Glomerular endothelial cell (primary cell): ENCODE results near the gene PLEKHM3. TPM values are rescaled to one million over a fixed set of nuclear protein-coding genes. Genes with fewer than 3 reads are reported as not detected.

Experiments
- DNase-seq: peaks from one replicate; pipeline ENCODE4 v3.0.0-alpha.2; 2011; ENCODE audit warnings: low read depth, low spot score; ENCODE audit errors: extremely low read depth
- total RNA-seq: library from RNA; depleted of rRNA; stranded (reverse); fragments of >200 nt; gene quantifications from 2 replicates; pipeline ENCODE4 v1.2.3, GENCODE V29; 2015

PLEKHM3 gene
- total RNA-seq, 1 donor from 2014 or later, result 7.8 TPM

GRCh38 chr2:207995887-207996286 is 29.4 kb downstream of the PLEKHM3 start:
- DNase-seq, result no peak

DNA sequence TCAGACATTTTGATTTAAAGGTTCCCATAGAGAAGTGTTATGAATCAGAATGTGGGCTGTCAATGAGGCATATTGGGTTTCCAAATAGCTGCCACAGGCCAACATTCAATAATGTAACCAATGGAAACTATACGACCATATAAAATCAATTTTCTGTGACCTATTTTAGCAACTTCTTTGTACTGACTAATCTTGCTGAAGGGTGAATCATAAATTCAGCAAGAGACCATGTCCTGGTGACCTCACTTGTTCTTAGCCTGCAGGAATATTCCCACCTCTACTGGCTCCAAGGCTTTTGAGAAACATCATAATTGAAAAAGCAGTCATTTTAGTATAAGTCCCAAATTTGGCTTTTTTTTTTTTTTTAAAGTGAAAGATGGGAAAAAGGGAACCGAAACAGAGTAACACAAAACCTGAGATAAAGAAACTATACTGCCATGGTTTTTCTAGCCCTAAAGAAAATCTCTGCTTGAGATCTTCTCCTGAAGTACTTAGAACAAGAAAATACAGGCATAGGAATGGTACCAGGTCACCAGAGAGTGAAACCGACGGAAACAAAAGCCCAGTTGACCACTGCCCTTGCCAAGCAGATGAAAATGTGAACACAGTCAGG is 32.1 kb downstream of the PLEKHM3 start:
- DNase-seq, result no peak

GRCh38 chr2:207991944-207992343 is 33.4 kb downstream of the PLEKHM3 start:
- no peak for DNase-seq

- DNase-seq, result no peak
Measured at GRCh38 chr2:207990784-207991183, 34.5 kb downstream of the PLEKHM3 start.

DNA sequence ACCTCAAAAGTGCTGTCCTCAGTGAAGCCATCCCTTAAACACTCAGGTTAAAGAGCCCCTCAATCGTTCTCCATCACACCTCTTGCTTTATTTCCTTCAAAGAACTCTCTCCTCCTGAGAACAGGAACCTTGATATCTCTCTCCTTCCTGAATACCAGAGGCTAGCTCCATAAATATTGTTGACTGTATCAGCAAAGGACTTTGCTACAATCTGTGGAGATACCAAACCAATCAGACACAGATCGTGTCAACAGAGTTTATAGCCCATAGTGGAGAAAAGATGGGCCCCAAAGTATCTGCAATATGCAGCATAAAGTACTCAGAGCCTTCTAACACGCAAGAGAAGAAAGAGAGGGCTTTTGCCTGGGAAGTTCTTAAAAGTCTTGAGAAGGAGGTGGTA is 36.4 kb downstream of the PLEKHM3 start:
- DNase-seq, result no peak

GRCh38 chr2:207987025-207987716 is 38.2 kb downstream of the PLEKHM3 start:
- DNase-seq, result no peak

DNA sequence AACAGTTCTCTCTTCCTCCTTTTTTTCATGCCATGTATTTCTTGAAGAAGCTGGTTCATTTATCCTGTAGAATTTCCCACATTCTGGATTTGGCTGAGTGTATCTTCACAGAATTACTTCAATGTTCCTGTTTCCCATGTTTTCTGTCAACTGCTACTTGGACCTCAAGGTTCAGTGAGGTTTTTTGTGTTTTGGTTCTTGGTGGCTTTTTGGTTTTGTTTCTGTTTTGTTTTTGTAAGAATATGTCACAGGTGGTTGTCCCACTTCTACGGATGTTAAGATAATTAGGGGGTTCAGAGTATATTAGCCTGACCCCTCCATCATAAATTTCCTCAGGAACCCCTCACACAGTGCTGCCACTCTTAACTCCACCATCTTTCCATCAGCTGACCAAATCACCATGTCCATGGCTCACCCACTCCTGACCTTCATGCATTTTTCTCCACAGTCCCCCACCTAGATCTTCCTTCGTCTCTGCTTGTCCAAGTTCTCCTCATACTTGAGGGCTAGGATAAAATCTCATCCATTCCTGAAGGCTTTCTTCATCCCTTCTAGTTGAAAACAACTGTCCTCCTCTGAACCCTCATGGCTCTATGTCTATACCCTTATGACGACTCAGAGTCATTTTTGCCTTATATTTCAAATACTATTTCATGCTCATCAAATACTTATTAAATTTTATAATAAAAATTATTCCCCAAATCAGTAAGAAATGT is 40.4 kb downstream of the PLEKHM3 start:
- DNase-seq, result no peak

- DNase-seq, result no peak
Measured at GRCh38 chr2:207983641-207984042, 41.7 kb downstream of the PLEKHM3 start.

DNA sequence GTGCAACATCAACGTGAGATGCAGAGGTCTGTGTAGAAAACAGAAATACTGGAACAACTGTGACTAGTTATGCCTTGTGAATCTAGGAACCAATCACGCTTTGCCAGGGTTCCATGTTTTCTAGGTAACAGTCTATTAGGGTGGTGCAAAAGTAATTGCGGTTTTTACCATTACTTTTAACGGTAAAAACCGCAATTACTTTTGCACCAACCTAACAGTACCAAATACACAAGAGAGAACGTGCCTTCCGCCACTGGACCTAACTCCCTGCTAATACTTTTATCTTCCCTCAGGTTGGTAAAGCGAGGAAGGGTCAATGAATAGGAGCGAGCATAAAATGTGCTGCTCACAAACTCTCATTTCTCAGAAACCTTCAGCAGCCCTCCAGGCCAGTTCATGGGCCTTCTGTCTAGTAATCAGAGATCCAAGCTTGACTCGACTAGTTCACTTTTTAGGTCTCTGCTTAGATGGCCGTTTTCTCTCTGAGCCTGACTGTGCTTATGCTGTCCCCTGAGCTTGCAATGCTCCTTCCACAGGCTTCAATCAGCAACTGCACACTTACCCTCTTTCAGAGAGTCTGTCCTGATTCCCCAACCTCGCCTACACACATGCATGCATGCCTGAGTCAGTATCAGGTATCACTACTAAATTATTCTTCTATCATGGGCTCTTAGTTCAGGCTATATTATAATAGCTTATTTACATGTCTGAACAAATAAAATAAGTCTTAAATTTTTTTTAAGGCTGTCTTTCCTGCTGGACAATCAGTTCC is 47.0 kb downstream of the PLEKHM3 start:
- no peak for DNase-seq

DNA sequence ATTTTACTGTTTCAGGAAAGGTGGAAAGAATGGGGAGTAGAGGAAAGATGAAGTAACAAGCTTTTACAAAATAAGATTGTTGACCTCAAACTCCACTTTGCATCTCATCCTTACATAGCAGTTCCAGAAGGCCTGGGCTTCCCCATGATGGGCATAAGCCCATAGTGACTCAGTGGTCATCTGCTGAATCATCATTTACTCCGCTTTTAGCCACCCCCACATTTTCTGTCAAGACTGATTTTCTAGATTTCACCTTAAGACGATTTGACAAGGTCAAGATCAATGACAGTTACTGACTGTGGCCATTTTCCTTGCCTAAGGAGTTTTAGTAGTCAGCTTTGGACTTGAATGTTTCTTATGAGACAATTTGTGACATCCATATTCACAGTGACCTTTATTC is 49.4 kb downstream of the PLEKHM3 start:
- no peak for DNase-seq

- no peak for DNase-seq
Measured at GRCh38 chr2:207974216-207974605, 51.1 kb downstream of the PLEKHM3 start.

- no peak for DNase-seq
Measured at GRCh38 chr2:207970826-207971180, 54.5 kb downstream of the PLEKHM3 start.

DNA sequence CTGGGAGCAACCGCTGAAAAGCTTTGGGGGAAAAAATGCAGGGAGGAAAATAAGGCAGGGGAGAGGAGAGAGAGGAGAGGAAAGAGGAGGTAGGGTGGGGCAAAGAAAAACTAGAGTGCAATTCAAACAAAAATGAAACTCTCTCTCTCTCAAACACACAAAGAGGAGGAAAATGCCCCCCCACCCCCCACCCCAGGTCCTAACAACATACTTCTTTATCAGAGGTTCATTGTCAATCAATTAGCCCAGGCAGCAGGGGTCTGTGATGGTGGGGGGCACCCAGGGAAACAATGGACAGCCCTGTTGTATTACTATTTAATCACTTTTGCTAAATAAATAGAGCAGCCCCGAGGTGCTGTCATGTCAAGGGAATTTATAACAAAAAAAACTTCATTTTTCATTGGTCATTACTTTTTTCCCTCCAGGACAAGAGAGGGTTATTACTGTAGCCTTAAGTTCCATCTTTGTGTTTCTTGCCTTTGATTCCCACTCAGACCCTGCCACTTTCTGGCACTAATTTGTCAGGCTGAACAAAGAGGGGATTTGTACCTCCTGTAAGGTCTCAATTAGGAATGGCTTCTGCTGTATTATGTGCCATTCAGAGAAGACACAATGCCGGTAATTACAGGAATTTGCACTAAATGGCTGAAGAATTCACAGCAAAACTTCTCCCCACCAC is 55.0 kb downstream of the PLEKHM3 start:
- DNase-seq, result no peak

- DNase-seq, result no peak
Measured at GRCh38 chr2:207969249-207969648, 56.1 kb downstream of the PLEKHM3 start.

DNA sequence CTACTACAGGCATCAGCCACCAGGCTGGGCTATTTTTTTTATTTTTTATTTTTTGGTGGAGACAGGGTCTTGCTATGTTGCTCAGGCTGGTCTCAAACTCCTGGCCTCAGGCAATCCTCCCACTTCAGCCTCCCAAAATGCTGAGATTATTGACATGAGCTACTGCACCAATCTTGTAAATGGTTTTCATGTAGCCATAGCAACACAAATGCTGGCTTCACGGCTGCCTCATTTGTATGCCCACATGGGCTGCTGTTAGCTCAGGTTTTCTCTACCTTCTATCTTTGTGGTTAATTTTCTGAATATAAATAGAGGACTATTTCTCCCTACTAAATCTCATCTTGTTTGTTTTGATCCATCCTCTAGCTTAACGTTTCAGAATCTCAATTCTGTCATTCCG is 58.2 kb downstream of the PLEKHM3 start:
- no peak for DNase-seq

- no peak for DNase-seq
Measured at GRCh38 chr2:207960911-207961310, 64.4 kb downstream of the PLEKHM3 start.

DNA sequence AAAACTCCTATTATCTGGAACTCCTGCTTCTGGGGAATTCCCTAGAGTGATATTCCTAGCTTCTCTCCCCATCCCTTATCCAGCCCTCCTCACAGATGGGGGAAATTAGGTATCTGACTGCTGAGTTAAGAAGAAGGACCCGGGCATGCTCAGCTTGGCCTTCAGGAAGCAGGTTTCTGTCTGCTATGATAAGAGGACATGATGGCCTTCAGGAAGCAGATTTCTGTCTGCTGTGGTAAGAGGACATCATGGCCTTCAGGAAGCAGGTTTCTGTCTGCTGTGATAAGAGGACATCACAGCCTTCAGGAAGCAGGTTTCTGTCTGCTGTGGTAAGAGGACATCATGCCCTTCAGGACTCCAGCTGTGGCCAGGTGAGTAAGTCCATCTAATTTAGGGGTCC is 65.2 kb downstream of the PLEKHM3 start:
- DNase-seq, result no peak

- no peak for DNase-seq
Measured at GRCh38 chr2:207956771-207957170, 68.6 kb downstream of the PLEKHM3 start.

DNA sequence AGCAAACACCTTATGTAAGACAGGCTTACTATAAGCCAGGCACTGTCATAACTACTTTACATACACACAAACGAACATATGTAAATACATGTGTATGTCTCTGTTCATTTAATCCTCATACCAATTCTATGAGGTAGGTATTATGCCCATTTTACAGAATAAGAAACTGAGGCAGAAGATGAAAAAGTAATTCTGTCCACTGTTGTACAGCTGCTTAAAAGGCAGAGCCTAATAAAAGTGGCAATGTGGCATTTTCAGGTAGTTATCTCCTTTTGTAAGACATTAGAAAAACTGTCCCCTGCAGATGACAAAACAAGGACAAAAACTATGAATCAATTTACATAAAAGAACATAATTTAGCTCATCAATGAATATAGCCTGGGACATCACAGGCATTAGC is 69.9 kb downstream of the PLEKHM3 start:
- no peak for DNase-seq

DNA sequence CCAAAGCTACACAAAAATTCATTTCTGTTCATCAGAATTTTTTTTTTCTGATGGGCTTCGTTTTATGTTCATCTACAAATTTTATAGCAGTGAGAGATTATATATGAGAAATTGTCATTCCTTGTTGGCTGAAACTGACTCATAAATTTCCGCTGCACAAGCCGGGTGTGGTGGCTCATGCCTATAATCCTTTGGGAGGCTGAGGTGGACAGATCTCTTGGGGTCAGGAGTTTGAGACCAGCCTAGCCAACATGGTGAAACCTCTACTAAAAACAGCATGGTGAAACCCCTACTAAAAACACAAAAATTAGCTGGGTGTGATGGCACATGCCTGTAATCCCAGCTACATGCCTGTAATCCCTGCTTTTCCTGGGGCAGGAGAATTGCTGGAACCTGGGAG is 72.0 kb downstream of the PLEKHM3 start:
- no peak for DNase-seq
